Testis (tissue), 2 donors: ENCODE results near the gene MALAT1.

ENCODE experiments used
- CTCF ChIP-seq, 3 experiments: fragments of 450-650 bp in 2 of 3; fragments of 200-600 bp in 1 of 3; sonication (generic) in 1 of 3; IDR thresholded peaks; one replicate each; pipeline ENCODE4 v1.5.1; 2016 to 2019; ENCODE audit warnings: antibody characterized with exemption in 3 of 3, mild to moderate bottlenecking in 2 of 3, moderate library complexity in 1 of 3
- POLR2A ChIP-seq: fragments of 450-650 bp; IDR thresholded peaks from one replicate; pipeline ENCODE4 v1.6.1; 2017; ENCODE audit warnings: antibody characterized with exemption, mild to moderate bottlenecking, moderate library complexity

- TF ChIP-seq CTCF (IDR thresholded peaks at IDR 0.05) (peak in 1 of 3 experiments; percentile 6), POLR2A (no peak)
Observed at GRCh38 chr11:65478388-65479183, 20.3 kb upstream of the MALAT1 start.
